CD4-positive, alpha-beta T cell treated with Interleukin-17A for 1 hour (primary cell): Measurements from ENCODE around the gene ACTRT2.

ENCODE experiments used
- DNase-seq: peaks from one replicate; pipeline ENCODE4 v3.0.0-alpha.2; 2020

ACTRT2 gene

DNA sequence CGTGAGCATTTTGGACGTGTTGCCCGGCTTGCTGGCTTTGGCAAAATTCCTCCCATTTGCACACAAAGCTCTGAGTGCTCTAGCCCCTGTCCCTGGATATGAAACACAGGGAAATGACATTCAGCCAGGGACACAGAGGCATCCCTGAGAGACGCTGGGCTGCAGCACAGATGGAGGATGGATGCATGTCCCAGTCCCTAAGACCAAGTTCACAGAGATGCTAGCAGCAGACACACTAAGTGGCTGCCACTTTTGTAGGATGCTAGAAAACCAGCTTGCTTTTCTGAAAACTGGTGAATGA lies 12.5 kb downstream of the ACTRT2 start:
- no peak for DNase-seq

GRCh38 chr1:3034162-3034561 lies 12.9 kb downstream of the ACTRT2 start:
- DNase-seq, result no peak

DNA sequence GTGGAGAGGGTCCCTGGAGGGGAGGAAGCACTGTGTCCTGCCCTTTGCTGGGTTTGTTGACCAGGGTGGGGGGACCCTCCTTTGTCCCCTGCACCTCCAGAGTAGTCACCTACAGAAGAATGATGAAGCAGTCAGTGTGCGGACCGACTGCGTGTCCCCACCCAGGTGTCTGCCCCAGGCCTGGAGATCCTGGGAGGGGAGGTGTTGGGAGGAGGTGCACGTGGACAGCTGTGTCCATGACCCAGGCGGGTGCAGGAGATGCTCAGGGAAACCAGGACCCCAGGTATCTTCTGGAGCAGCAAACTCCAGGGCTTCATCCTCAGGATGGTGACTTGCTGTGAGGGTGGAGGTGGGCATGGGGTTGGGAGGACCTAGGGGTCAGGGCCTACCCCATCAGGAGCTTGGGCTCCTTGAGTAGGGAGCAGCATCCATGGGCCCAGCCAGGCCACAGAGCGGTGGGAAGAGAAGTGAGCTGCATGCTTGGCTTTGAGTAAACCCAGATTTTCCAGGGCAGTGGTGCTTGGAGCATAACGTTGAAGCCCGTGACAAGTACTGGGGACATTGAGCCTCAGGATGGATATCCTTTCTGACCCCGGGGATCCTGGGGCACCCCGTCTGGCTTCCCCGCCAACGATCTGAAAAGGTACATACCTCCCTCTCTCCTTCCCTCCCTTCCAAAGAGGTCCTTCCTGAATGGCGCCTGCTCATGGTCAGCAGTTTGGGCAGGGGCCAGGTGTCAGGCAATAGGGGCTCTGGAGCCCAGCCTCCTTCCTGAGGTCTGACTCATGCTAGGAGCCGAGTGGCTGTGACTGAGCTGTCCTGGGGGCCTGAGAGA lies 13.7 kb downstream of the ACTRT2 start:
- DNase-seq, result no peak

DNA sequence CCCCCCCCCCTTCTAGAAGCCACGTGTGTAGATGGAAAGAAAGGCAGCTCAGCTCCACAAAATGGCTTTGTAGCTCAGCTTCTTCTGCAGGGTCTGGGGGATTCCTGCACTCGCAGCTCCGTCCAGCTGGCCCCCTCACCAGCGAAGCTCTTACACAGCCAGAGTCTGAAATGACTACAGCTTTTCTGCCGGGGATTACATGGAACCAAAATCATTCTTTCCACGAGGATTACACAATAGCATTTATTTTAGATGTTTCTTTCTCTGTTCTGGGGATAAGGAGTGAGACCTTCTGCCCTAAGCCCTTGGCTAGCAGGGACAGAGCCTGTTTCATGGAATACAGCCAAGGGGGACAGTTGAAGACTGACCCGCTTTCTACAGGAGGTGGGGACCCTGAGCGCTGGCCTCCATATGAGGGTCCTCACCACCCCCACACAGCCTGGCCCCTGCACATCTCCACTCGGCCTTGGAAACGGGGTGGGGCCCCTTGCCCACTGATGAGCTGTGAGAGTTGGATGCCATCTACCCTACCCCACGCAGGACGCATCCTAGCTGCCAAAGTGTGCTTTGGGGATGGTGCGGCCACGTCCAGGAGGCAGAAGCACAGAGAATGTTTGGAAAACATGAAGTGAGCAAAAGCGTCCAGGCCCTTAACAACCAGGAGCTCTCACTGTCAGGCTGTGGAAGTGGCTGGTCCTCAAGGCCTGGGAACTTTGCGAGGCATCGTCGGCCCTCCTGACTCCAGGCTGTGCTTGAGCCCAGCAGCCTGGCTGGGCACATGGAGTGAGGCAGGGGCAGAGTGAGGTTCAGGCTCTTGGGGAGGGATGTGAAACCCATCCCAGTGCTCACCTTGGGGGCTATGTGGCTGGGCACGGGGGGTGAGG lies 14.5 kb downstream of the ACTRT2 start:
- no peak for DNase-seq

GRCh38 chr1:3036447-3037280 lies 15.4 kb downstream of the ACTRT2 start:
- DNase-seq, result no peak

- no peak for DNase-seq
Measured at GRCh38 chr1:3037281-3038040, 16.2 kb downstream of the ACTRT2 start.

- DNase-seq, result no peak
Measured at GRCh38 chr1:3038113-3038551, 16.9 kb downstream of the ACTRT2 start.

DNA sequence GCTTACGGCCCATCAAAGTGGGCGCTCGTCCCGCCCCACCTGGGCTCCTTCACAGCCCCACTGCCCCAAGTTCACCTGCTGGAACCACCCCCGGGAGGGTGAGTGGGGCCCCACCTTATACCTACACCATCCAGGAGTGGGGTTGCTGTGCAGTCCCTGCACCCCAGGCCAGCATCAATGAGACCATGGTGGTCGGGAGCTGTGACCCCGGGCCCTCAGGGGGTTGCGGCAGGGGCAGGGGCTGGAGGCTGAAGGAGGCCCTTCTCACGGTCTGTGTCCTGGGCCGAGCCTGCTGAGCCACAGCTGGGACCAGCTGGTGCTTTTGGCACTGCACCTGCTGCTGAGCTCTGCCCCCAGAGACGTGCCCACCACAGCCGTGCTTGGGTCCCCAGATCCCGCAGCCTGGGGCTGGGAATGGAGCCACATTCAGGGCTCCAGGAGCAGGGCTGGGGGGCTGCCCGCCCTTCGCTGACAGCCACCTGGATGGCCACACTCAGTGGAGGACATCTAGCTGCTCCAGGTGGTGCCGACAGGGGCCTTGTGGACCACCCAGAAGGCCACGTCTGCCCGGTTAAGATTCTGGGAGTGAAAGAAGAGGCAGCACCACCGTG lies 17.4 kb downstream of the ACTRT2 start:
- DNase-seq, result no peak

GRCh38 chr1:3040004-3040403 lies 18.7 kb downstream of the ACTRT2 start:
- no peak for DNase-seq

DNA sequence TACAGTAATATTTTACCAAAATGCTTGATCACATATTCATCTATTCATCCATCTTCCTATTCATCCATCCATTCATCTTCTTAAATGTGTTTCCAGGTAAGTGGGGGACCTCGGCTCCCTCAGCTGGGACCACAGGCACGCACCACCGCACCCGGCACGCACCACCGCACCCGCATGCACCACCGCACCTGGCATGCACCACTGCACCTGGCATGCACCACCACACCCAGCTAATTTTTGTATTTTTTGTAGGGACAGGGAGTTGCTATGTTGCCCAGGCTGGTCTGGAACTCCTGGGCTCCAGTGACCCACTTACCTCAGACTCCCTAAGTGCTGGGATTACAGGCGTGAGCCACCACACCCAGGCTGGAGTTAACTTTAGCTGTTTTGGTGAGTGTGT lies 21.2 kb downstream of the ACTRT2 start:
- DNase-seq, result no peak

DNA sequence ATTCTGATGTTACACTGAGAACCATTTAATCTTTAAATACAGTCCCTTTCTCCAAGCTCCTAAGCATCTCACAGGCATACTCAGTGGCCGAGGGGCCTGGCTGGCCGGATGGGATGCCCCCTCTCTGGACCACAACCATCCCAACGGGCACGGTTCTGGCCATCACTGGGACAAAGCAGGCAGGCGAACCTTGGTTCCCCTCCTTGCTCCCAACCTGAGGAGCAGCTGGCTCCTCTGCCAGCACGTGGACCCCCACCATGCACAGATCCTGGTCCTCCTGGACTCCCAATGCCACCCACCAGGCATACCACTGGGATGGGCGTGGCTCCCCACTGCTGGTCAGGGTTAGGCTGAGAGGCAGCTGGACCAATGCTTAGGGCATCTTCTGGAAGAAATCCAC lies 27.9 kb downstream of the ACTRT2 start:
- DNase-seq, result no peak

DNA sequence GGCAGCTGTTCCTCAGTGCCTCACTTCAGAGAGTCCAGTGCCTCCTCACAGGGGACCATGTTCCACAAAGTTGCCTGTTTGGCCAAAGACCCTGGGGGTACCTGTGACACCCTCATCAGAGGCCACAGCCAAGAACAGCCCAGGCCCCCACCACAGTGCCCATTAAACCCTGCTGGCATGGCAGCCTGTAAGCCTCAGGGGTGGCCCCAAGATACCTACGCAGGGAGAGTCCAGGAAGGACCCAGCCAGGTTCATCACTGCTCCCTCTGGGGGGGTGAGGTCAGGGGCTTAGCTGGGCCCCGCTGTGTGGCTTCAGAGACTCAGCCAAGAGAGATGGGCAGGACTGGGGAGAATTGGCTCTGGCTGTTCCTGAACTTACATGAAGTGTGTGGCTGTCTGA lies 28.6 kb downstream of the ACTRT2 start:
- no peak for DNase-seq

- DNase-seq, result no peak
Measured at GRCh38 chr1:3050603-3051002, 29.3 kb downstream of the ACTRT2 start.

GRCh38 chr1:3051270-3052268 lies 30.3 kb downstream of the ACTRT2 start:
- DNase-seq, result no peak

GRCh38 chr1:3052501-3052900 lies 31.2 kb downstream of the ACTRT2 start:
- DNase-seq, result no peak

- no peak for DNase-seq
Measured at GRCh38 chr1:3053366-3053980, 32.2 kb downstream of the ACTRT2 start.

GRCh38 chr1:3053986-3054385 lies 32.7 kb downstream of the ACTRT2 start:
- no peak for DNase-seq

GRCh38 chr1:3054474-3054873 lies 33.2 kb downstream of the ACTRT2 start:
- DNase-seq, result no peak

DNA sequence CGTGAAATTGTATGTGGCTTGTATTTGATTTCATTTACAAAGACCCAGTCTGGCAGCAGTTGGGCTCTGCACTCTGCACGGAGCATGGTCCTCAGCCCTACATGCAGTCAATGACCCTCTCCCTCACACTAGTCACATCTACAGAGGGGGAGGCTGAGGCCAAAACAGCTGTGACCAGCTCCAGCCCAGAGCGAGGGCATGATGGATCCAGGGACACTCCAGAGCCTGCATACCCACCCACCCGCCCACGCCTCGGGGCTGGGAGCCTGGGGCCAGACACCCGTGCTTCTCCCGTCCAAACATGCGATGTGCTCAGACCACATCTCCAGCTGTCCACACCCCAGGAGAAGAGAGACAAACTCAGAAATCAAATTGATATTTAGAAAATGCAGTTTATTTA lies 33.8 kb downstream of the ACTRT2 start:
- no peak for DNase-seq

- no peak for DNase-seq
Measured at GRCh38 chr1:3056641-3057040, 35.4 kb downstream of the ACTRT2 start.
